Heart left ventricle (tissue), 13 donors: ENCODE data around the gene RPL18.

ENCODE experiments used
- CTCF ChIP-seq, 12 donors: fragments of 200-600 bp; sonication (generic) in 4 of 12; IDR thresholded peaks; one replicate each; pipeline versions ENCODE4 v1.5.0 to v1.8.0; 2018 to 2022; ENCODE audit warnings: antibody characterized with exemption in 12 of 12, mild to moderate bottlenecking in 5 of 12
- POLR2A ChIP-seq, 2 donors: fragments of 450-650 bp; IDR thresholded peaks; one replicate each; pipeline ENCODE4 v1.6.1; 2017; ENCODE audit warnings: antibody characterized with exemption in 2 of 2, mild to moderate bottlenecking in 2 of 2, moderate library complexity in 2 of 2
- donor health status: ischemic (EF 13 %, LVEDD 7.1; RV severe dilation, severe dysfunction).
- donor health status: DM: no; HTN: yes; CAD: no.
- donor health status: DM: no; HTN: no; CAD: no.
- donor health status: ischemic (EF 25% LVEDD 6.9; RV normal size, moderate dysfunction).
- donor health status: ischemic (EF 25% LVEDD 5.7; RV mildly dilated, moderate dysfunction).
- donor health status: ischemic (EF 35%, LVEDD 5.7; RV mildly dilated, moderate dysfunction).
- donor health status: nonischemic (EF 11% LVEDD 7.7; RV severe dilation, severe dysfunction).
- donor health status: DM: yes; HTN: yes; CAD: no.
- donor health status: PGD.
- donor health status: ischemic (EF 29% LVEDD 5.4; RV normal size, mild dysfunction).
- donor health status: nonischemic (EF 23%, LVEDD 6.1; RV moderate dilation, normal function).

- TF ChIP-seq CTCF (IDR thresholded peaks at IDR 0.05) (peak in 1 of 12 donors; percentile 20), POLR2A (IDR thresholded peaks at IDR 0.05) (peak in 1 of 2 donors; percentile 88)
Measured at GRCh38 chr19:48618916-48619691, at the start of gene RPL18, which contains the start of gene SPHK2.
